ENCODE results near the gene NUDT6.

NUDT6 gene

GRCh38 chr4:122912810-122913575 lies 9.4 kb downstream of the NUDT6 start:
- DNase-seq: no peak

- no peak for DNase-seq
Observed at GRCh38 chr4:122911588-122911987, 10.8 kb downstream of the NUDT6 start.

- DNase-seq: no peak
Observed at GRCh38 chr4:122909683-122910082, 12.7 kb downstream of the NUDT6 start.

DNA sequence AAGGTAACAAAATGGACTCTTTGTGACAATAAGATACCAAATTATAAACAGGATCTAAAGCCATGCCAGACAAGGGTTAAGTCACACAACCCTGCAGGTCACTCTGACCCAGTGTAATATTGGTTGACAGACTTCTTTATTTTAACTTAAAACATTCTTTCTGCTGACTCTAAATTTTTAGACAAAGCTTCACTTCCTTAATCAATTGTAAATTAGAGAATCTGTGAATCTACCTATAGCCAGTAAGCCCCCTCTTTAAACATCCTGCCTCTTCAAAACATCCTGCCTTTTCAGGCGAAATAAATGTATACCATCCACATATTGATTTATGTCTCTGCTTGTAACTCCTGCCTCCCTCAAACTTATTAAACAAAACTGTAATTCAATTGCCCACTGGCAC lies 14.2 kb downstream of the NUDT6 start:
- DNase-seq: no peak

GRCh38 chr4:122906859-122907305 lies 15.5 kb downstream of the NUDT6 start:
- no peak for DNase-seq

DNA sequence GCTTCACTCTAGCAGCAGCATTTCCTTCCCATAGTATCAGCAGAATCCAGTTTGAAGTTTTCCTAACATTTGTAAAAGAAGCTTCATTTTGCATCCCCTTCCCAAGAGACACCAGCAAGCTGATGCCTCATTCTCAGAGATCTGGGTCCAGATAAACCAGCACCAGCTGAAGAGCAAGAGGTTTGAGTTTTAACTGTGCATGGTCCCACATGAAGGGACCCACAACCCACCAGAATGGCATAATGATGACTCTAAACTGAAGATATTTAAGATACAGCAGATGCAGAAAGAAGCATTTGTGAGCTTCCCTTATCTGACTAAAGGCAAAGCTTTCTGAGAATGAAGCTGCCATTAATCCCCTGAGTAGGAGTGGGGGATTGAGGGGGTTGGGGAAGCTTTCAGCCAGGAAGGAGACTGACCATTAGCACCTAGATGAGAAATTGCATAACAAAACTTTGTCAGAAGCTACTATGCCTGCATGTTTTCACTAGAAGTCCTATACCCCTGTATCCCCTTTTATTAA lies 18.6 kb downstream of the NUDT6 start:
- DNase-seq: no peak

GRCh38 chr4:122901247-122902010 lies 21.0 kb downstream of the NUDT6 start:
- DNase-seq: no peak

DNA sequence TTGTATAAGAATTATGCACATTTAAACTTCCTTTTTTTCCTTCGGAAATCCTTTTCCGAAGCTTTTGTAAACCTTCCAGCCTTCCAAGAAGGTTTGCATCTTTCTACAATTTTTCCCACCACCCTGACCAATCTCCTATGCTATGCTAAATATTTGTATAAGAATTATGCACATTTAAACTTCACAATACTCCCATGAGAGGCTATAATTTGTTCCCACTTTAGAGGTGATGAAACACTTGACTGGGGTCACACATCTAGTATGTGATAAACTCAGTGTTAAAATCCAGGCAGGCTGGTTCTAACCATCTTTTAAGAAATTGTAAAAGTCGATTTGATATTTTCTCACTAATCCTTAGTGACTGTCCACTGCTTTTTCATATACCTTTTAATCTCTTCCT lies 22.1 kb downstream of the NUDT6 start:
- DNase-seq: no peak

- no peak for DNase-seq
Observed at GRCh38 chr4:122899682-122900081, 22.7 kb downstream of the NUDT6 start.

- no peak for DNase-seq
Observed at GRCh38 chr4:122898370-122899150, 23.8 kb downstream of the NUDT6 start.

DNA sequence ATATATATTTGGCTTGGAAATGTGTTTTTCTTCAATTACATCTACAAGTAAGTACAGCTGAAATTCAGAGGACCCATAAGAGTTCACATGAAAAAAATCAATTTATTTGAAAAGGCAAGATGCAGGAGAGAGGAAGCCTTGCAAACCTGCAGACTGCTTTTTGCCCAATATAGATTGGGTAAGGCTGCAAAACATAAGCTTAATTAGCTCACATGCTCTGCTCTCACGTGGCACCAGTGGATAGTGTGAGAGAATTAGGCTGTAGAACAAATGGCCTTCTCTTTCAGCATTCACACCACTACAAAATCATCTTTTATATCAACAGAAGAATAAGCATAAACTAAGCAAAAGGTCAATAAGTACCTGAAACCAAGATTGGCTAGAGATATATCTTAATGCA lies 26.1 kb downstream of the NUDT6 start:
- DNase-seq: no peak

DNA sequence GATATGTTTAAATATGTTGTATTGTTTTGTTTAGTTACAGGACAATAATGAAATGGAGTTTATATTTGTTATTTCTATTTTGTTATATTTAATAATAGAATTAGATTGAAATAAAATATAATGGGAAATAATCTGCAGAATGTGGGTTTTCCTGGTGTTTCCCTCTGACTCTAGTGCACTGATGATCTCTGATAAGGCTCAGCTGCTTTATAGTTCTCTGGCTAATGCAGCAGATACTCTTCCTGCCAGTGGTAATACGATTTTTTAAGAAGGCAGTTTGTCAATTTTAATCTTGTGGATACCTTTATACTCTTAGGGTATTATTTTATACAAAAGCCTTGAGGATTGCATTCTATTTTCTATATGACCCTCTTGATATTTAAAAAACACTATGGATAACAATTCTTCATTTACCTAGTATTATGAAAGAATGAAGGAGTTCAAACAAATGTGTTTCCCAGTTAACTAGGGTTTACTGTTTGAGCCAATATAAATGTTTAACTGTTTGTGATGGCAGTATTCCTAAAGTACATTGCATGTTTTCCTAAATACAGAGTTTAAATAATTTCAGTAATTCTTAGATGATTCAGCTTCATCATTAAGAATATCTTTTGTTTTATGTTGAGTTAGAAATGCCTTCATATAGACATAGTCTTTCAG lies 26.9 kb downstream of the NUDT6 start:
- DNase-seq: no peak

DNA sequence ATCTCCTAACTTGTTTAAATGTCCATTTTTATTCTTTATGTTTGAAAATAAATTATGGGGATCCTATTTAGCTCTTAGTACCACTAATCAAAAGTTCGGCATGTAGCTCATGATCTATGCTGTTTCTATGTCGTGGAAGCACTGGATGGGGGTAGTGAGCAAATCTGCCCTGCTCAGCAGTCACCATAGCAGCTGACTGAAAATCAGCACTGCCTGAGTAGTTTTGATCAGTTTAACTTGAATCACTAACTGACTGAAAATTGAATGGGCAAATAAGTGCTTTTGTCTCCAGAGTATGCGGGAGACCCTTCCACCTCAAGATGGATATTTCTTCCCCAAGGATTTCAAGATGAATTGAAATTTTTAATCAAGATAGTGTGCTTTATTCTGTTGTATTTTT lies 27.6 kb downstream of the NUDT6 start:
- DNase-seq: no peak

DNA sequence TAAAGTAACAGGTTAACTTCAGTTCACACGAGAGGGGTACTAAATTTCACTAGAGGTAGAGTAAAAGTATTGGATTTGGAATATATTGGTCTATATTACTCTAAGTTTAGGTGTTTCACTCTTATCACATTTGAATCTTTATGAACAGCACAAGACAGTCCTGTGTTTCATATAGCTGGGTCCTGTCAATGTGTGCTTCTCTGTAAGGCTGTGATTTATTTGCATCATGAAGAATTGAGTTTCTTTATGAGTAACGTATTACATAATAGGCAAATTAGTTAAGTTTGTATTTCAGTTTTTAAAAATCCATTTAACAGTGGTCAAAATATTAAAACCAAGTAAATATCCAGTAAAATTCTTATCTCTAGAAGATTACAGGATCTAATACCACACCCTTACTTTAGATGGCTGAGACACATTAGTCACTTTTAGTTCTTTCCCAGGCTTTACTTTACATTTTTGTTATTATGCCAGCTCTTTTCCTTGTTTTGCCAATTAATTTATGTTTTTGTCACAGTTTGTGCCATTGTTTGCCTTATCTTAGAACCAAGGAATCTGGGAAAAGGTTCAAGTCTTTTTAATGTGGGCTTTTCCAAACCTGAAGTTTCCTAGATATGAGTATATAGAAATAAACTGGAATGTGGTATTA lies 32.1 kb downstream of the NUDT6 start:
- no peak for DNase-seq

- DNase-seq: no peak
Observed at GRCh38 chr4:122889726-122890125, 32.7 kb downstream of the NUDT6 start.

GRCh38 chr4:122884499-122884898 lies 37.9 kb downstream of the NUDT6 start:
- no peak for DNase-seq

GRCh38 chr4:122882857-122883735 lies 39.3 kb downstream of the NUDT6 start:
- DNase-seq: no peak

- DNase-seq: no peak
Observed at GRCh38 chr4:122879001-122879400, 43.4 kb downstream of the NUDT6 start.

- no peak for DNase-seq
Observed at GRCh38 chr4:122876456-122876855, 45.9 kb downstream of the NUDT6 start.

DNA sequence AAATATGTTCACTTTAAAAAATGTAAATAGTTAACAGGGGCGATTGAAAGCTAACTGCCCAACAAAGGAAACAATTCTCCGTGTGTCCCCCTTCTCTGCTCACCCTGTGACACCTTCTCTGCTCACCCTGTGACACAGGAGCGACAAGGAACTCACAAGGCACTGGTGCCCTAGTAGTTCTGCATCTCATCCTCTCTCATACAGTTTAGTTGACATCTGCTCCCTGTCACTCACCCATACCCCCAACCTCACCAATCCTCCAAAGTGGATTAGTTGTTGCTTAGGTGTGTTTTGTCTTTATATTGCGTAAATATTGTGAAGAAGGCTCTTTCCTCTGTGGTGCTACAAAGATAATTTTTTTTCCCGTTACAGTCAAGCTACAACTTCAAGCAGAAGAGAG lies 46.4 kb downstream of the NUDT6 start:
- no peak for DNase-seq

Data from NCI-H1694 treated with DMSO at 0.1 percent for 48 hours (cell line).